ENCODE results near the gene NFATC2.
A peak's percentile ranks its signal among the peaks of the same experiment; 100 is the strongest.

NFATC2 gene

GRCh38 chr20:51373713-51374455 lies 168.6 kb downstream of the NFATC2 start:
- H3K4me3 Mint-ChIP-seq, result no peak overlapping the region
- no peaks in the 10 kb centered on the region for H3K27me3 Mint-ChIP-seq
- ATAC-seq (replicated peaks; ENCODE audit: extremely low read depth, poor library complexity, severe bottlenecking) (no peak), DNase-seq (ENCODE audit: low spot score in 2 of 2) (no peak)
- peak overlapping the region; percentile 79 for H3K27ac Mint-ChIP-seq (ENCODE audit: low read depth)
- H3K36me3 Mint-ChIP-seq (ENCODE audit: insufficient read depth), result peaks cover 9% of the 10 kb centered on the region
- no peaks in the 10 kb centered on the region for H3K9me3 Mint-ChIP-seq
- peaks cover 14% of the 10 kb centered on the region for H3K4me1 Mint-ChIP-seq

GRCh38 chr20:51372966-51373365 lies 169.6 kb downstream of the NFATC2 start:
- Mint-ChIP-seq H3K9me3 (no peaks in the 10 kb centered on the region), H3K4me1 (peaks cover 10% of the 10 kb centered on the region)
- no peak for DNase-seq (ENCODE audit: low spot score in 2 of 2)

GRCh38 chr20:51372176-51372803 lies 170.2 kb downstream of the NFATC2 start:
- H3K27me3 Mint-ChIP-seq, result no peaks in the 10 kb centered on the region
- no peak overlapping the region for H3K4me3 Mint-ChIP-seq
- ATAC-seq (replicated peaks; ENCODE audit: extremely low read depth, poor library complexity, severe bottlenecking) (peak; percentile 52), DNase-seq (ENCODE audit: low spot score in 2 of 2) (peak; percentile 32 to 35)
- peaks cover 7% of the 10 kb centered on the region for H3K4me1 Mint-ChIP-seq
- H3K36me3 Mint-ChIP-seq (ENCODE audit: insufficient read depth), result peaks cover 9% of the 10 kb centered on the region
- H3K27ac Mint-ChIP-seq (ENCODE audit: low read depth), result peak overlapping the region; percentile 60
- H3K9me3 Mint-ChIP-seq, result no peaks in the 10 kb centered on the region

More at GRCh38 chr20:51372966-51373365, 169.6 kb downstream of the NFATC2 start:
- no peak for ATAC-seq (replicated peaks; ENCODE audit: extremely low read depth, poor library complexity, severe bottlenecking)
- Mint-ChIP-seq H3K36me3 (ENCODE audit: insufficient read depth) (peaks cover 9% of the 10 kb centered on the region), H3K27ac (ENCODE audit: low read depth) (no peak overlapping the region), H3K27me3 (no peaks in the 10 kb centered on the region), H3K4me3 (no peak overlapping the region)

- H3K4me1 Mint-ChIP-seq, result peaks cover 7% of the 10 kb centered on the region
- H3K4me3 Mint-ChIP-seq, result no peak overlapping the region
- ATAC-seq (replicated peaks; ENCODE audit: extremely low read depth, poor library complexity, severe bottlenecking), result no peak
- no peak for DNase-seq (ENCODE audit: low spot score in 2 of 2)
- H3K9me3 Mint-ChIP-seq, result no peaks in the 10 kb centered on the region
- peak overlapping the region; percentile 60 for H3K27ac Mint-ChIP-seq (ENCODE audit: low read depth)
- H3K36me3 Mint-ChIP-seq (ENCODE audit: insufficient read depth), result peaks cover 9% of the 10 kb centered on the region
- H3K27me3 Mint-ChIP-seq, result no peaks in the 10 kb centered on the region
Observed at GRCh38 chr20:51371720-51372119, 170.8 kb downstream of the NFATC2 start.

- H3K4me3 Mint-ChIP-seq, result no peak overlapping the region
- H3K27me3 Mint-ChIP-seq, result no peaks in the 10 kb centered on the region
- no peak for ATAC-seq (replicated peaks; ENCODE audit: extremely low read depth, poor library complexity, severe bottlenecking)
- H3K4me1 Mint-ChIP-seq, result peaks cover 7% of the 10 kb centered on the region
- no peak overlapping the region for H3K27ac Mint-ChIP-seq (ENCODE audit: low read depth)
- no peaks in the 10 kb centered on the region for H3K9me3 Mint-ChIP-seq
- H3K36me3 Mint-ChIP-seq (ENCODE audit: insufficient read depth), result peaks cover 8% of the 10 kb centered on the region
- DNase-seq (ENCODE audit: low spot score in 2 of 2), result no peak
Observed at GRCh38 chr20:51369503-51369902, 173.0 kb downstream of the NFATC2 start.

- H3K27ac Mint-ChIP-seq (ENCODE audit: low read depth), result peak overlapping the region; percentile 30
- ATAC-seq (replicated peaks; ENCODE audit: extremely low read depth, poor library complexity, severe bottlenecking), result no peak
Observed at GRCh38 chr20:51368461-51369211, 173.9 kb downstream of the NFATC2 start.

GRCh38 chr20:51366155-51366886 lies 176.2 kb downstream of the NFATC2 start:
- ATAC-seq (replicated peaks; ENCODE audit: extremely low read depth, poor library complexity, severe bottlenecking) (no peak), DNase-seq (ENCODE audit: low spot score in 2 of 2) (no peak)
- Mint-ChIP-seq H3K9me3 (peaks cover 9% of the 10 kb centered on the region), H3K27me3 (no peaks in the 10 kb centered on the region), H3K4me3 (no peak overlapping the region), H3K4me1 (no peaks in the 10 kb centered on the region), H3K27ac (ENCODE audit: low read depth) (no peak overlapping the region), H3K36me3 (ENCODE audit: insufficient read depth) (peaks cover 5% of the 10 kb centered on the region)

More at GRCh38 chr20:51368461-51369211, 173.9 kb downstream of the NFATC2 start:
- Mint-ChIP-seq H3K36me3 (ENCODE audit: insufficient read depth) (peaks cover 8% of the 10 kb centered on the region), H3K4me3 (no peak overlapping the region), H3K27me3 (no peaks in the 10 kb centered on the region), H3K4me1 (peaks cover 7% of the 10 kb centered on the region), H3K9me3 (peaks cover 5% of the 10 kb centered on the region)
- no peak for DNase-seq (ENCODE audit: low spot score in 2 of 2)

GRCh38 chr20:51365670-51366069 lies 176.8 kb downstream of the NFATC2 start:
- ATAC-seq (replicated peaks; ENCODE audit: extremely low read depth, poor library complexity, severe bottlenecking), result no peak
- H3K36me3 Mint-ChIP-seq (ENCODE audit: insufficient read depth), result peaks cover 3% of the 10 kb centered on the region
- H3K27ac Mint-ChIP-seq (ENCODE audit: low read depth), result no peak overlapping the region
- no peak for DNase-seq (ENCODE audit: low spot score in 2 of 2)
- peaks cover 9% of the 10 kb centered on the region for H3K9me3 Mint-ChIP-seq
- no peaks in the 10 kb centered on the region for H3K27me3 Mint-ChIP-seq
- no peaks in the 10 kb centered on the region for H3K4me1 Mint-ChIP-seq
- H3K4me3 Mint-ChIP-seq, result no peak overlapping the region

GRCh38 chr20:51363813-51364212 lies 178.7 kb downstream of the NFATC2 start:
- Mint-ChIP-seq H3K36me3 (ENCODE audit: insufficient read depth) (no peaks in the 10 kb centered on the region), H3K4me3 (no peak overlapping the region), H3K27ac (ENCODE audit: low read depth) (no peak overlapping the region), H3K27me3 (no peaks in the 10 kb centered on the region), H3K9me3 (peaks cover 9% of the 10 kb centered on the region), H3K4me1 (no peaks in the 10 kb centered on the region)
- DNase-seq (ENCODE audit: low spot score in 2 of 2) (no peak), ATAC-seq (replicated peaks; ENCODE audit: extremely low read depth, poor library complexity, severe bottlenecking) (no peak)

GRCh38 chr20:51363378-51363777 lies 179.1 kb downstream of the NFATC2 start:
- peaks cover 9% of the 10 kb centered on the region for H3K9me3 Mint-ChIP-seq
- ATAC-seq (replicated peaks; ENCODE audit: extremely low read depth, poor library complexity, severe bottlenecking) (no peak), DNase-seq (ENCODE audit: low spot score in 2 of 2) (no peak)
- no peaks in the 10 kb centered on the region for H3K4me1 Mint-ChIP-seq
- no peak overlapping the region for H3K4me3 Mint-ChIP-seq
- H3K27me3 Mint-ChIP-seq, result no peaks in the 10 kb centered on the region
- H3K36me3 Mint-ChIP-seq (ENCODE audit: insufficient read depth), result no peaks in the 10 kb centered on the region
- H3K27ac Mint-ChIP-seq (ENCODE audit: low read depth), result no peak overlapping the region

GRCh38 chr20:51362254-51362653 lies 180.3 kb downstream of the NFATC2 start:
- H3K9me3 Mint-ChIP-seq, result peaks cover 9% of the 10 kb centered on the region
- H3K27ac Mint-ChIP-seq (ENCODE audit: low read depth), result no peak overlapping the region
- no peak for DNase-seq (ENCODE audit: low spot score in 2 of 2)
- no peaks in the 10 kb centered on the region for H3K4me1 Mint-ChIP-seq
- no peaks in the 10 kb centered on the region for H3K36me3 Mint-ChIP-seq (ENCODE audit: insufficient read depth)
- H3K27me3 Mint-ChIP-seq, result no peaks in the 10 kb centered on the region
- no peak for ATAC-seq (replicated peaks; ENCODE audit: extremely low read depth, poor library complexity, severe bottlenecking)
- H3K4me3 Mint-ChIP-seq, result no peak overlapping the region

- Mint-ChIP-seq H3K4me3 (no peak overlapping the region), H3K27ac (ENCODE audit: low read depth) (no peak overlapping the region), H3K4me1 (no peaks in the 10 kb centered on the region), H3K27me3 (no peaks in the 10 kb centered on the region), H3K36me3 (ENCODE audit: insufficient read depth) (no peaks in the 10 kb centered on the region), H3K9me3 (peaks cover 9% of the 10 kb centered on the region)
- DNase-seq (ENCODE audit: low spot score in 2 of 2) (no peak), ATAC-seq (replicated peaks; ENCODE audit: extremely low read depth, poor library complexity, severe bottlenecking) (no peak)
Observed at GRCh38 chr20:51361258-51361657, 181.3 kb downstream of the NFATC2 start.
